Adrenal gland (tissue), 12 donors: ENCODE data around the gene PQBP1. TPM values are rescaled to one million over a fixed set of nuclear protein-coding genes. Genes with fewer than 3 reads are reported as not detected.

Experiments
- DNase-seq, 7 donors: peaks; one replicate each; pipeline ENCODE4 v3.0.0-alpha.2; 2019 to 2020
- H3K27ac ChIP-seq, 5 donors: fragments of 200-600 bp; sonication (generic) in 4 of 5; 1 replicate in 3 of 5; 2 replicates in 2 of 5; pipeline versions ENCODE4 v1.5.1 to v1.8.0; 2016 to 2020; ENCODE audit warnings: mild to moderate bottlenecking in 1 of 5
- H3K27me3 ChIP-seq: fragments of 200-600 bp; 2 replicates; pipeline ENCODE4 v1.8.0; 2021
- H3K36me3 ChIP-seq, 2 donors: fragments of 200-600 bp; replicated peaks in 1 of 2; 1 replicate in 1 of 2; 2 replicates in 1 of 2; pipeline versions ENCODE4 v1.5.1 to v1.8.0; 2018 to 2022
- H3K4me1 ChIP-seq, 2 donors: fragments of 200-600 bp; replicated peaks in 1 of 2; 1 replicate in 1 of 2; 2 replicates in 1 of 2; pipeline versions ENCODE4 v1.5.1 to v1.8.0; 2018 to 2021
- H3K4me3 ChIP-seq, 4 donors: fragments of 200-600 bp; sonication (generic) in 3 of 4; one replicate each; pipeline ENCODE4 v1.5.1; 2016 to 2018
- H3K9me3 ChIP-seq, 3 donors: fragments of 200-600 bp; sonication (generic) in 1 of 3; replicated peaks in 1 of 3; 1 replicate in 2 of 3; 2 replicates in 1 of 3; pipeline versions ENCODE4 v1.5.1 to v1.8.0; 2016 to 2021
- CTCF ChIP-seq, 6 experiments: fragments of 450-650 bp in 4 of 6; fragments of 200-600 bp in 2 of 6; sonication (generic) in 1 of 6; IDR thresholded peaks; 1 replicate in 5 of 6; 2 replicates in 1 of 6; pipeline versions ENCODE4 v1.5.1 to v1.8.0; 2016 to 2021; ENCODE audit warnings: antibody characterized with exemption in 6 of 6, mild to moderate bottlenecking in 2 of 6, moderate library complexity in 1 of 6
- POLR2A ChIP-seq, 2 donors: fragments of 450-650 bp; IDR thresholded peaks; one replicate each; pipeline ENCODE4 v1.6.1; 2017; ENCODE audit warnings: antibody characterized with exemption in 2 of 2, mild to moderate bottlenecking in 2 of 2, moderate library complexity in 1 of 2
- WGBS, 4 donors: extraction: QIAGEN DNeasy Blood & Tissue Kit in 2 of 4; methylation state at CpG; one replicate each; pipeline versions ENCODE4 v1.1.5 to v1.1.7; 2013 to 2017; 5-methylcytosine and 5-hydroxymethylcytosine counted together
- intact Hi-C, 2 donors: fragments of 100-400 bp; cut with DNase I; formaldehyde crosslinking; loops; one replicate each; pipeline versions ENCODE4 v1.14.1 to v1.15.0; 2022 to 2023
- polyA plus RNA-seq, 3 donors: library from polyadenylated mRNA; stranded (reverse); fragments of 200-250 nt in 2 of 3; fragments of 350-450 nt in 1 of 3; fragmentation: Illumina TruSeq in 1 of 3; extraction: RNeasy Lipid Tissue Mini Kit (QIAGEN cat#74804) in 1 of 3; gene quantifications; one replicate each; pipeline ENCODE4 v1.2.3, GENCODE V29; 2013 to 2014
- total RNA-seq, 9 donors: library from RNA; depleted of rRNA in 4 of 9; stranded (reverse); fragments of >200 nt in 4 of 9; fragments of 120-200 nt in 1 of 9; fragmentation: NEBNext Ultra II Directional in 1 of 9; extraction: Animal tissue kit (Norgen Biotek cat#: 25700) in 1 of 9; gene quantifications; one replicate each; pipeline versions ENCODE4 v1.1.0 to v1.2.4, GENCODE V29; 2013 to 2023
- donor health status: healthy with polysubstance abuse.
- donor health status: Bipolar disorder and iron deficiency.
- donor health status: DM: yes; HTN: yes; CAD: no.
- donor health status: DM: no; HTN: no; CAD: no.
- donor health status: DM: no; HTN: no; CAD: no.
- donor health status: DM: yes; HTN: yes; CAD: no.

Gene PQBP1
- total and polyA plus RNA-seq, 12 donors, result 53.1 to 316 (median 94.6) TPM

- WGBS, 4 donors, result 66 to 70% (median 68%) methylated on average over 3 of the region's 3 CpGs; no CpG with 5 or more reads in 1 of the 4 donors
- H3K27me3 ChIP-seq, result no peaks in the 10 kb centered on the region
- no peak for TF ChIP-seq POLR2A (IDR thresholded peaks at IDR 0.05)
- no peak for TF ChIP-seq CTCF (IDR thresholded peaks at IDR 0.05)
- peaks cover 0 to under 1% of the 10 kb centered on the region in 2 donors for H3K36me3 ChIP-seq
- intact Hi-C loops, result no loop called here
- no peak for DNase-seq
- peaks cover 0 to 21% of the 10 kb centered on the region in 2 donors for H3K4me1 ChIP-seq
- H3K4me3 ChIP-seq, result no peak overlapping the region
- H3K27ac ChIP-seq, result no peak overlapping the region
- H3K9me3 ChIP-seq, result no peaks in the 10 kb centered on the region
These were observed 41.9 kb downstream of the PQBP1 start for GRCh38 chrX:48939524-48940228.

GRCh38 chrX:48940404-48940955 is 42.8 kb downstream of the PQBP1 start:
- TF ChIP-seq CTCF (IDR thresholded peaks at IDR 0.05) (no peak), POLR2A (IDR thresholded peaks at IDR 0.05) (no peak)
- no peak for DNase-seq
- Histone ChIP-seq H3K4me3 (no peak overlapping the region), H3K4me1 (peaks cover 0 to 21% of the 10 kb centered on the region in 2 donors), H3K27me3 (no peaks in the 10 kb centered on the region), H3K27ac (peak overlapping the region in 1 of 5 donors; percentile 34), H3K36me3 (no peaks in the 10 kb centered on the region), H3K9me3 (no peaks in the 10 kb centered on the region)
- 61 to 100% (median 69%) methylated on average over 1 to 2 of the region's 2 CpGs for WGBS, 4 donors
- intact Hi-C loops, result no loop called here

GRCh38 chrX:48942895-48943294 is 45.2 kb downstream of the PQBP1 start:
- Histone ChIP-seq H3K4me1 (peaks cover 0 to 8% of the 10 kb centered on the region in 2 donors), H3K36me3 (no peaks in the 10 kb centered on the region), H3K9me3 (no peaks in the 10 kb centered on the region), H3K4me3 (no peak overlapping the region), H3K27me3 (no peaks in the 10 kb centered on the region), H3K27ac (no peak overlapping the region)
- no peak for DNase-seq
- WGBS, 4 donors, result 57 to 74% (median 70%) methylated on average over 1 to 2 of the region's 2 CpGs; no CpG with 5 or more reads in 1 of the 4 donors
- intact Hi-C loops, result no loop called here
- TF ChIP-seq CTCF (IDR thresholded peaks at IDR 0.05) (no peak), POLR2A (IDR thresholded peaks at IDR 0.05) (no peak)

- DNase-seq, result peak; percentile 43 to 69 (median 63)
- H3K4me1 ChIP-seq, result peaks cover 0 to 8% of the 10 kb centered on the region in 2 donors
- no peaks in the 10 kb centered on the region for H3K27me3 ChIP-seq
- TF ChIP-seq CTCF (IDR thresholded peaks at IDR 0.05) (peak; percentile 40 to 78 (median 63)), POLR2A (IDR thresholded peaks at IDR 0.05) (no peak)
- WGBS, 4 donors, result 44 to 56% (median 49%) methylated on average over 7 to 8 of the region's 8 CpGs
- no peaks in the 10 kb centered on the region for H3K9me3 ChIP-seq
- H3K27ac ChIP-seq, result no peak overlapping the region
- no peak overlapping the region for H3K4me3 ChIP-seq
- intact Hi-C loops, result no loop called here
- H3K36me3 ChIP-seq, result no peaks in the 10 kb centered on the region
These were observed 48.0 kb downstream of the PQBP1 start for GRCh38 chrX:48945517-48946348.
